Activated CD8-positive, alpha-beta T cell treated with anti-CD3 and anti-CD28 coated beads for 36 hours (primary cell): ENCODE data around the gene RAB4A. TPM values are rescaled to one million over a fixed set of nuclear protein-coding genes. Genes with fewer than 3 reads are reported as not detected.

Experiments used
- ATAC-seq: fragments of 200-7000 bp; cut with Tn5 transposase; one replicate; pipeline ENCODE4 v1.10.0; 2021; ENCODE audit warnings: mild to moderate bottlenecking, moderate library complexity
- CTCF ChIA-PET: fragments of 350-600 bp; sonication (Branson Sonifier 250); formaldehyde crosslinking; loops from one replicate; lab custom pipeline; 2021; ENCODE audit warnings: antibody characterized with exemption; lab: Charles Lee
- POLR2A ChIA-PET: fragments of 350-600 bp; sonication (Branson Sonifier 250); formaldehyde crosslinking; loops from one replicate; lab custom pipeline; 2021; ENCODE audit warnings: antibody characterized with exemption; lab: Charles Lee
- DNase-seq: peaks from one replicate; pipeline ENCODE4 v3.0.0-alpha.2; 2020
- H3K27ac Mint-ChIP-seq: one replicate; pipeline ENCODE4 v1.8.0; 2021; ENCODE audit warnings: mild to moderate bottlenecking, mixed read lengths
- H3K27me3 Mint-ChIP-seq: one replicate; pipeline ENCODE4 v1.8.0; 2021; ENCODE audit warnings: mixed read lengths
- H3K36me3 Mint-ChIP-seq: one replicate; pipeline ENCODE4 v1.8.0; 2021; ENCODE audit warnings: low read depth, mixed read lengths
- H3K4me1 Mint-ChIP-seq: one replicate; pipeline ENCODE4 v1.8.0; 2021; ENCODE audit warnings: low read depth, mixed read lengths
- H3K4me3 Mint-ChIP-seq: one replicate; pipeline ENCODE4 v1.8.0; 2021; ENCODE audit warnings: mild to moderate bottlenecking, moderate library complexity, mixed read lengths
- H3K9me3 Mint-ChIP-seq: one replicate; pipeline ENCODE4 v1.8.0; 2021; ENCODE audit warnings: mixed read lengths
- CTCF ChIP-seq: fragments of 200-600 bp; IDR thresholded peaks from one replicate; pipeline ENCODE4 v1.8.0; 2022; ENCODE audit warnings: antibody characterized with exemption, mild to moderate bottlenecking
- intact Hi-C: fragments of 100-400 bp; cut with micrococcal nuclease; formaldehyde crosslinking; loops from one replicate; pipeline ENCODE4 v1.10.0; 2022
- total RNA-seq, 2 experiments: library from RNA; stranded (reverse); gene quantifications; one replicate each; pipeline ENCODE4 v1.2.3, GENCODE V29; 2021

The RAB4A gene
- total RNA-seq, 2 experiments from 2014 or later = 27.2 to 30.6 TPM

GRCh38 chr1:229328598-229329362 lies 57.9 kb downstream of the RAB4A start:
- H3K9me3 Mint-ChIP-seq = no peaks in the 10 kb centered on the region

GRCh38 chr1:229334269-229334668 lies 63.4 kb downstream of the RAB4A start:
- ATAC-seq = no peak
- intact Hi-C loops = no loop called here
- CTCF ChIA-PET = interaction anchor here (0.6 kb wide), 1 partner anchor 190 kb away, joined by 4 read pairs; no protein-coding TSS in a partner anchor
- Mint-ChIP-seq H3K27me3 (no peaks in the 10 kb centered on the region), H3K4me3 (no peak overlapping the region), H3K36me3 (peaks cover 15% of the 10 kb centered on the region), H3K9me3 (peaks cover 6% of the 10 kb centered on the region), H3K4me1 (peaks cover 14% of the 10 kb centered on the region), H3K27ac (no peak overlapping the region)
- no peak for TF ChIP-seq CTCF
- POLR2A ChIA-PET = interaction anchor here (0.8 to 1.2 kb wide), 2 partner anchors 9 to 12 kb away, joined by 4 to 7 read pairs; partner anchors contain the start of gene CCSAP
- no peak for DNase-seq

More at GRCh38 chr1:229328598-229329362, 57.9 kb downstream of the RAB4A start:
- intact Hi-C loops = no loop called here
- Mint-ChIP-seq H3K36me3 (peaks cover 24% of the 10 kb centered on the region), H3K27me3 (no peaks in the 10 kb centered on the region), H3K27ac (no peak overlapping the region), H3K4me1 (peaks cover 15% of the 10 kb centered on the region), H3K4me3 (no peak overlapping the region)
- CTCF ChIA-PET = no interaction called here
- DNase-seq = no peak
- POLR2A ChIA-PET = no interaction called here
- no peak for ATAC-seq
- no peak for TF ChIP-seq CTCF

- Mint-ChIP-seq H3K9me3 (peaks cover 6% of the 10 kb centered on the region), H3K27ac (no peak overlapping the region), H3K27me3 (no peaks in the 10 kb centered on the region), H3K4me3 (no peak overlapping the region), H3K4me1 (peaks cover 18% of the 10 kb centered on the region), H3K36me3 (peaks cover 19% of the 10 kb centered on the region)
- ChIA-PET CTCF (no interaction called here), POLR2A (interaction anchor here (0.8 to 1.2 kb wide), 2 partner anchors 9 to 12 kb away, joined by 4 to 7 read pairs; partner anchors contain the start of gene CCSAP)
- DNase-seq (no peak), ATAC-seq (no peak)
- intact Hi-C loops = no loop called here
- TF ChIP-seq CTCF = no peak
These were observed 63.8 kb downstream of the RAB4A start for GRCh38 chr1:229334716-229335115.

GRCh38 chr1:229336345-229336744 lies 65.4 kb downstream of the RAB4A start:
- no peak overlapping the region for H3K27ac Mint-ChIP-seq

More at GRCh38 chr1:229336345-229336744, 65.4 kb downstream of the RAB4A start:
- Mint-ChIP-seq H3K9me3 (peaks cover 6% of the 10 kb centered on the region), H3K27me3 (no peaks in the 10 kb centered on the region), H3K4me3 (no peak overlapping the region), H3K4me1 (peaks cover 27% of the 10 kb centered on the region), H3K36me3 (peaks cover 25% of the 10 kb centered on the region)
- ChIA-PET CTCF (interaction anchor here (0.6 to 1.3 kb wide), 3 partner anchors 62 to 204 kb away, joined by 3 read pairs; no protein-coding TSS in a partner anchor), POLR2A (interaction anchor here (1.0 kb wide), 1 partner anchor 11 kb away, joined by 4 read pairs; no protein-coding TSS in a partner anchor)
- intact Hi-C loops = no loop called here
- ATAC-seq = no peak
- TF ChIP-seq CTCF = no peak
- no peak for DNase-seq
